GM12875 (cell line): ENCODE data around the gene DNAJC5.

Experiments used
- H3K4me3 ChIP-seq: one replicate; pipeline ENCODE4 v1.5.1; 2011; ENCODE audit warnings: low read depth, low read length, control low read depth
- TF ChIP-seq, protein P1 (sequence below): IDR thresholded peaks from 2 replicates; pipeline ENCODE4 v1.5.1; 2011; ENCODE audit warnings: low read depth, mild to moderate bottlenecking, control low read depth, inconsistent platforms, low read length, moderate library complexity, borderline replicate concordance; ENCODE audit not compliant: insufficient read depth

The DNAJC5 gene

DNA sequence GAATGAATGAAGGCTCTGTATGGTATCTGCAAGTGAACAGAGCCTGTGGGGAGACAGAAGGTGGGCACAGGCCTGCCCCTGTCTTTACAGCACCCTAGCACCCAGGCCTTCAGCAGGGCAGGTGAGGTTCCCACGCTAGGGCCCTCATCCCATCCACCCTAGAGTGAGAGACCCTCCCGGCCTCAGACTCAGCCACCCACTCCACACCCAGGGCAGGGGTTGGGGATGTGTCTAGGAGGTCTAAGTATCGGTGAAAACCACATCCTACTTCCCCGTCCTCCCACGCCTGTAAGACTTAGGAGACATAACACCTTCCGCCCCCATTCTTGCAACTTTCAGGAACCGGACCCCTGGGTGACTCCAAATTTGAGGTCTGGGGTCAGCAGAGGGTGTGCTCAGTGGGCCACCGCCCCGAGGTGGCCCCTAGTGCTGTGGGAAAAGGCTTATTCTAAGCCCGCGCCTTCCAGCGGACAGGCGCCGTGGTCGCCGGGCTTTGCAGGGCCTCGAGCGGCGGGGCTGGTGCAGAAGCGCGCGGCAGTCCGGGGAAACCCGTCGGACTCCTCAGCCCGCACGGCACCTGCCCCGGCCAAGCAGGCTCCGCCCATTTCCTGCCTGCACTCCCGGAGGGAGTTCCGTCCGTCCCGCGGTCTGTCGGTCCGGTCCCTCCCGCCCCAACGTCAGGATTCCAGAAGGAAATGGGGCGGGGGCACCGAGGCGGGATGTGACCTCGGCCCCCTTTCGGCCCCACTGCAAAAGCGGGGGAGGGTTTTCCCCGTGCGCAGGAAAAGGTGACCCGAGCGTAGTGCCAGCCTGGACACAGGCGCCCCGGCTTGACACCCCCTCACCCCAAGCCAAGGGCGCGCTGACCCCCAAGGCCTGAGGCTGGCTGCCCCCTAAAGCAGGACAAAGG is 83.6 kb downstream of the DNAJC5 start:
- H3K4me3 ChIP-seq: peak overlapping the region; percentile 79
- TF ChIP-seq, protein P1, sequence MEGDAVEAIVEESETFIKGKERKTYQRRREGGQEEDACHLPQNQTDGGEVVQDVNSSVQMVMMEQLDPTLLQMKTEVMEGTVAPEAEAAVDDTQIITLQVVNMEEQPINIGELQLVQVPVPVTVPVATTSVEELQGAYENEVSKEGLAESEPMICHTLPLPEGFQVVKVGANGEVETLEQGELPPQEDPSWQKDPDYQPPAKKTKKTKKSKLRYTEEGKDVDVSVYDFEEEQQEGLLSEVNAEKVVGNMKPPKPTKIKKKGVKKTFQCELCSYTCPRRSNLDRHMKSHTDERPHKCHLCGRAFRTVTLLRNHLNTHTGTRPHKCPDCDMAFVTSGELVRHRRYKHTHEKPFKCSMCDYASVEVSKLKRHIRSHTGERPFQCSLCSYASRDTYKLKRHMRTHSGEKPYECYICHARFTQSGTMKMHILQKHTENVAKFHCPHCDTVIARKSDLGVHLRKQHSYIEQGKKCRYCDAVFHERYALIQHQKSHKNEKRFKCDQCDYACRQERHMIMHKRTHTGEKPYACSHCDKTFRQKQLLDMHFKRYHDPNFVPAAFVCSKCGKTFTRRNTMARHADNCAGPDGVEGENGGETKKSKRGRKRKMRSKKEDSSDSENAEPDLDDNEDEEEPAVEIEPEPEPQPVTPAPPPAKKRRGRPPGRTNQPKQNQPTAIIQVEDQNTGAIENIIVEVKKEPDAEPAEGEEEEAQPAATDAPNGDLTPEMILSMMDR: no peak

DNA sequence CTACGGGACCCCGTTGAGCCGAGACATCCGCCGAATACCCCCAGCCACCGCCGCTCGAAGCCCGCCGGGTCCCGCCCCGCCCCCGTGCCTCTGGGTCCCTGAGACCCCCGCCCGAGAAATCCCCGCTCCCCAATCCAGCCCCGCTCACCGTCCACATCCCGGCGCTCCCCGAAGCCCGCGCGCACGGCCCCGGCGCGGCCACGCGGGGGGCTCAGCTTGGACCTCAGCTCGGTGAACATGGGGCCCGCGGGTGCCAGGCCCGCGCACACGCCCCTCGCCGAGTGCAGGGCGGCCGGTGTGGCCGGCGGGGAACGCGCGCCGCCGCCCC is 84.3 kb downstream of the DNAJC5 start:
- TF ChIP-seq, protein P1: no peak
- peak overlapping the region; percentile 79 for H3K4me3 ChIP-seq

DNA sequence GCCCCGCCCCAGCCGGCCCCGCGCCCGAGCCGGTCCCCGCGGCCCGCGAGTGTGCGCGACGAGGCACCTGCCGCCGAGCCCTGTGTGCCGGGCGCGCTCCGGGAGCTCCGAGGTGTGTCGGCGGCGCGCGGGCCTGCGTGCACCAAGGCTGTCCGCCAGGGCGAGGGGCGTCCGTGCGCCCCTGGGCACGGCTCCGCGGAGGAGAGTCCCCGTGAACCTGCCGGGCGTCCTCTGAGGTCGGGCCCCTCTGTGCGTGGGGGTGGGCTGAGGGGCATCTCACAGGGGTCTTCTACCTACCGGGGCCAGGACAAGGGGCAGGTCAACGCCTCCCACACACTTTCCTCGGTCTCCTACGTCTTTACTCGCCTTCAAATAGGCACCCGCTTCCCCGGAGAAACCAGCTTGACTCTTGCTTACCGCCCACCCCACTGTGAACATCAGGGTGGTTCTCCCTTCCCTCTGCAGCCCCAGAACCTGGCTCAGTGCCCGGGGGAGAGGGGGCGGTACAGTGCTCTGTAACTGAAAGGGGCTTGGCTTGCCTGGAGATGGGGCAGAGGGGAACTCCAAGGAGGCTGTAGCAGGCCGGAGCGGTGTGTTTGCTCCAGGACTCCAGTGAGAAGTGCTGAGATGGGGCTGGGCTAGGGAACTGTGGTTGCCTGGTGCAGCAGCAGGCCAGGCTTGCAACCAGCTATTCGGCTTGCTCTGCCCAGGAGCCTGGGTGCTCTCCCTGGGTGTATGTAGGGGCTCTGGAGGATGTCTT is 84.8 kb downstream of the DNAJC5 start, which contains the start of gene SAMD10:
Gene SAMD10 (minus strand): TSS at position 86 of the 760 bp plus-strand sequence. CDS start 175 bp downstream, outside the sequence.
- peak within 1 kb of the TSS; percentile 79 for H3K4me3 ChIP-seq
- TF ChIP-seq, protein P1: peak; percentile 28; the same call in 1 of the 2 replicates

DNA sequence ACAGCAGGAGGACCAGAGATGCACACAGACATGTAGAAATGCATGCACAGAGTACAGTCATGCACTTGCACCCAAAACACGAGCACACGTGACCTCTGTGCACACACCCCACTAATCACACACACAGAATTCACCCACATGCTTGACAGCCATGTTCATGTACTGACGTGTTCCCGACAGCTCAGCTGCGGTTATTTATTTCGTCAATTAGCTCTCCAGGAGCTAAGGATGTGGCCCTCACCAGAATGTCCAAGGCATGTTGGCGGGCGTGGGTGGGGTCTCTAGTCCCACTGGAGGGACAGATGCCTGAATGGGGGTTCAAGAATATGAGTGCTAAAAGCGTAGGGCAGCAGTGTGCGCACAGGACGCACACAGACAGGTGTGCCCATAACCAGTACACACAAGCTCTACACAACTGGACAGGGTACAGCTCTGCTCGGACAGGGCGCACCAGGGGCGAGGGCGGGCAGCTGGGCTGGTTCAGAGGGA is 85.4 kb downstream of the DNAJC5 start:
- peak overlapping the region; percentile 79 for H3K4me3 ChIP-seq
- TF ChIP-seq, protein P1: no peak

DNA sequence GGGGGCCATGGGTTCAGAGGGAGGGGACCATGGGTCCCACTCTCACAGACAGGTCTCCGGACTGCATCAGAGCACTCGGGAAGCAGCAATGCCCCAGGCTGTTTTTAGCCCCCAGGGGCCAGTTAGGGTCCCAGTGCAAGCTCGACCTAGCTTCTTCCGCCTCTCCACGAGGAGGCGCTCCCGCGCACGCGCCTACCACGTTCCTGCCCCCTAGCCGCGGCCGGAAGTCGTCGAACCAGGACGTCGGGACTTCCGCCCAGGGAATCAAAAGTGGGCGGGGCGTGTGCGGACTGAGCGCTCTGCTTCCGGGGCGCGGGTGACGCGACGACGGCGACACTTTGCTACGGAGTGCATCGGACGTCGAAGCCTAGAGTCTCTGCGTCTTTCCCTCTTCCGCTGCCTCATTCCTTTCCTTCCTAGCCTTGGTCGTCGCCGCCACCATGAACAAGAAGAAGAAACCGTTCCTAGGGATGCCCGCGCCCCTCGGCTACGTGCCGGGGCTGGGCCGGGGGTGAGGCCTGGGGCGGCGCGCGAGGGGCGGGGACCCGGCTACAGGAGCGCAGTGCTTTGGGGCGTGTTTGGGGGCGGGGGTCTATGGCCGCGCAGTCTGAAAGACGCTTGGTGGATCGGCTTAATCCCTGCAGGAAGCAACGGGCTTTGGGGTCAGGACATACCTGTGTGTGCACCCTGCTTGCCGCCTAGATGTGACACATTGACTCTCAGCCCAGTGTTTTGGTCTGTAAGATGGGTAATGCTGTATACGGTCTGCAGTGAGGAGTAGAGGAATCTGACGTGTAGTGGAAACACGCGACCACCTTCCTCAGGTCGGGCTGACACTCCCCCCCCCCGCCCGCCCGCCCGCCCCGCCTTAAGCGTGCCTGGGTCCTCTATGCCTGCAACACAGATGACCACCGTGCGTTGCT is 86.1 kb downstream of the DNAJC5 start, which contains the start of gene PRPF6:
Gene PRPF6 (plus strand): TSS at position 327 of the 923 bp plus-strand sequence. CDS start 114 bp downstream, at position 441.
- H3K4me3 ChIP-seq: peak within 1 kb of the TSS; percentile 79
- TF ChIP-seq, protein P1: peak; percentile 93

DNA sequence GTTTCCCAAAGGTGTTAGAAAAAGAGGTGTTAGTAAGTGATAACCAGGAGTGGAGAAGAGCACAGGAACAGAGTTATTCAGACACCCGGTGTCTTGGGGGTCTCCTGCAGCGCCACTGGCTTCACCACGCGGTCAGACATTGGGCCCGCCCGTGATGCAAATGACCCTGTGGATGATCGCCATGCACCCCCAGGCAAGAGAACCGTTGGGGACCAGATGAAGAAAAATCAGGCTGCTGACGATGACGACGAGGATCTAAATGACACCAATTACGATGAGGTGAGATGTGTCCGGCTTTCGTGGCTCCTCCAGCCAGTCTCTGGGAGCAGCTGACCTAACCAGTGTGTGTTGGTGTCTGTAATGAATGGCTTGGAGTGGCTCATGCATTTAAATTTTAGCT is 88.0 kb downstream of the DNAJC5 start:
- TF ChIP-seq, protein P1: no peak
- no peak overlapping the region for H3K4me3 ChIP-seq
